GM18519 (cell line): ENCODE measurements around the gene SEPTIN3.

ENCODE experiments used
- ATAC-seq: cut with Tn5 transposase; IDR thresholded peaks from one replicate; pipeline ENCODE4 v1.9.1; 2021; ENCODE audit warnings: mild to moderate bottlenecking, moderate library complexity; ENCODE audit not compliant: unreplicated experiment, low FRiP score

Gene SEPTIN3, protein sequence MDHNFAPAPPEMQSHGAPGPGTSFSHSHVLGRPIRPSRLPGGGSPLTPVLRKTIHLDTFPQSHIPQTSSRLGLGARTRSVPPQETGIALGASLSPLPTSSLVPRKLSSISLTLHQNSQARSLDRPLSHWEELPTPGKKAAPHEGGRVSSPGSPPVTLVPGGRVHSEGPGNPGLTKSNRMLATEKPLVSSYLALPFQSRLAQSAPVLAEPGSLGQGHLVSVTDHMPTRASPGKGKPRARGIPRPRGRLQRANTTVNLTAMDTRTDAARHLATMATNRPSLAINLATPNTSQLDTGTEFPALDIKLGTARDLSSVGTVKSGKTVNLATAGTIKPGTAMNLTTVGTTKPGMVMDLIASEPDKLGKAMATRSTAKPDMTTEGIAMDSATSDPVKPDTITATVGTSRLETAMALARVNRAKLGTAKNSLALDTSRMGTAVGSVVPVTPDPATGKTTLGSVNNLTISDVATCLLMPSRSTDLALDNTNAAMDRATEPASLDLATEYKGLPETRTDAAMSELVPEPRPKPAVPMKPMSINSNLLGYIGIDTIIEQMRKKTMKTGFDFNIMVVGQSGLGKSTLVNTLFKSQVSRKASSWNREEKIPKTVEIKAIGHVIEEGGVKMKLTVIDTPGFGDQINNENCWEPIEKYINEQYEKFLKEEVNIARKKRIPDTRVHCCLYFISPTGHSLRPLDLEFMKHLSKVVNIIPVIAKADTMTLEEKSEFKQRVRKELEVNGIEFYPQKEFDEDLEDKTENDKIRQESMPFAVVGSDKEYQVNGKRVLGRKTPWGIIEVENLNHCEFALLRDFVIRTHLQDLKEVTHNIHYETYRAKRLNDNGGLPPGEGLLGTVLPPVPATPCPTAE

DNA sequence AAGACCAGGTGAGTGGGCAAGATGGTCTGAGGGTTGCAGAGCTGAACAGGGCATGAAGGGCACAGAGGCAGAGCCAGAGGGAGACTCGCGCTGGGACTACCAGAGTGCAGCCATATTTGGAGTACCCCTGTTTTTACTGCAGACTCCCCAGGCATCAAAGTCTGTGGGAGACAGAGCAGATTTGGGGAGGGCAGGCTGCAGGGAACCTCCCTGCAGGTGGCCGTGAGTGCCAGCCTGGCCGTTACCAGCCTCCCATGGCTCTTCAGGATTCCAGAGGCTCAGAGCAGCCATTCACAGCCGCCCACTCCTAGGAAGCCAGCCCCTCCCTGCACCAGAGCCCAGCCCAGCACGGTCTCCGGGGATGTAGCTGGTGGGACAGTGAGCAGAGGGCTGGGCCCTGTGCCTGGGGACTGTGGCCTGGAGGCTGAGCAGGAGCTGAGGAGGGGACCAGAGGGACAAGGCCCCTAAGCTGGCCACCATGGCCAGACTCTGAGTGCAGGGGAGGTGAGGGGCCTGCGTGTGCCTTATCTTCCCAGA lies at the start of gene SEPTIN3:
Gene SEPTIN3 (plus strand): TSS at position 334 of the 537 bp plus-strand sequence. CDS start 2,050 bp downstream, outside the sequence.
- ATAC-seq, result no peak

DNA sequence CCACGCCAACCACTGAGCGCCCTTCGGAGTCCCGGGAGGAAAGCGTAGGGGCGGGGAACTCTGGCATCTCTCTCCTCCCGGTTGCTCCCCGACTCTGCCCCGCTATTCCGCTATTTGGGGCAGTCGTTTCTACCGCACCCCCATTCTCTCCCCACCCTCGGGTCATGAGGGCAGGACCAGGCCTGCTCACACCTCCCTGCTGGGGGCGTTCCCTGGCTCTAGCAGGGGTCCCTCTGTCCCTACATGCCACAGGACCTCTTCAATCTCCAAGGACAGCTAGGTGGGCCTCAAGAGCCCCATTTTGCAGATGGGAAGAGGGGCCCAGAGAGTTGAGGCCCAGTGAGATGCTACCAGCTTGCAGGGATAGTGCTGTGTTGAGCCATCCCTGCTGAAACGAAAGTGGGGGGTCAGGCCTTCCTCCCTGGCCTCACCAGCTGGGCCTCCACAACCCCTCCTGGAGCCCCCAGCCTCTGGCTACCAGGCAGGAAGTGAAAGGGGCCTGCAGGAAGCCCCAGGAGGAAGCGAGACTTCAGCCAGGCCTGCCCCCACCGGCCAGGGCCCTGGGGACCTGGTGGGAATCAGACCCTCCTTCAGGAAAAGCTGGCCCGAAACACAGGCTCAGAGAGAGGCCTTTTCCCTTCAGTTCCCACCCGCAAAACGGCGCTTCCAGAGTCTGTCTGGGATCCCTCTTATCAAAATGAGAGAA lies 48.8 kb upstream of the SEPTIN3 start:
- ATAC-seq, result no peak

DNA sequence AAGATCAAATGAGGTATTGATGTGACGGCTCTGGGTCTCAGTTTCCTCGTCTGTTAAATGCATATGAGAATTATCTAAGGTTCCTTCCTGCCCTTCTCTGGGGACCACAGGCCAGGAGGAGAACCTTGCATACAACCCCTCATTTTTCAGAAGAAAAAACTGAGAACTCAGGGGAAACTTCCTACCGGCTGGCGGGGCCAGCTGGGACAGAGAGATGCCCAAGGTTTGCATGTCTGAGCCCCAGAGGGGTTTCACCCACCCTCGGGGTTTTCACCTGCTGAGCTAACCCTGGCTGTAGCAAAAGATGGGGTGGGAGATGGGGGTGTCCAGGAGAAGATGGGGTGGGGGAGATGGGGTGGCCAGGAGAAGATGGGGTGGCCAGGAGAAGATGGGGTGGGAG lies 46.9 kb upstream of the SEPTIN3 start:
- ATAC-seq, result no peak

DNA sequence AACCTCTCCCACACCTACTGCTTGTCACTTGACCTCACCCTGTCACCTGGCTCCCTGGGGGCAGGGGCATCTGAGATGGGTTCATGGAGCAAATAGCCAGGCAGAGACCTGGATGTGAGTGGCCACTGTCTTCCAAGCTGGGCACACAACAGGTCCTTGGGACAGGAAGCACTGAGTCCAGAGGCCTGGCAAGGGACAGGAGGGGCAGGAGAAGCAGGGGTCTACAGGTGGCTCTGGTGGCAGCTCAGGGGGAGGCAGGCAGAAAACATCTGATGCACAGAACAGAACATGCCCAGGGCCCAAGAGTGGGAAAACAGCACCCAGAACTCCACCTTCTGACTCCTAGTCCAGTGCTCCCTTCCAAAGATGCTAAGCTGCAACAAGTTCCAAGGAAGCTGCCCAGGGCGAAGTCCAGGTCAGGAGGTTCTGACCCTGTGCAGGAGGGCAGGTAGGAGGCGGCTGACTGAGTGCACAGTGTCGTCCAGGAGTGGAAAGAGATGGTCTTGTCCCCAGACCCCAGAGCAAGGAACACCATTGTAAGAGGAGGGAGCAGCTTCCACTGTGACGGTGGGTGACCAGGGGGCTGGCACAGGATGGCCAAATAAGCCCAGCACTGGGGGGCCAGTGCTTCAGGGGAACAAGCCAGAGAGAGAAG lies 46.2 kb upstream of the SEPTIN3 start:
- no peak for ATAC-seq

DNA sequence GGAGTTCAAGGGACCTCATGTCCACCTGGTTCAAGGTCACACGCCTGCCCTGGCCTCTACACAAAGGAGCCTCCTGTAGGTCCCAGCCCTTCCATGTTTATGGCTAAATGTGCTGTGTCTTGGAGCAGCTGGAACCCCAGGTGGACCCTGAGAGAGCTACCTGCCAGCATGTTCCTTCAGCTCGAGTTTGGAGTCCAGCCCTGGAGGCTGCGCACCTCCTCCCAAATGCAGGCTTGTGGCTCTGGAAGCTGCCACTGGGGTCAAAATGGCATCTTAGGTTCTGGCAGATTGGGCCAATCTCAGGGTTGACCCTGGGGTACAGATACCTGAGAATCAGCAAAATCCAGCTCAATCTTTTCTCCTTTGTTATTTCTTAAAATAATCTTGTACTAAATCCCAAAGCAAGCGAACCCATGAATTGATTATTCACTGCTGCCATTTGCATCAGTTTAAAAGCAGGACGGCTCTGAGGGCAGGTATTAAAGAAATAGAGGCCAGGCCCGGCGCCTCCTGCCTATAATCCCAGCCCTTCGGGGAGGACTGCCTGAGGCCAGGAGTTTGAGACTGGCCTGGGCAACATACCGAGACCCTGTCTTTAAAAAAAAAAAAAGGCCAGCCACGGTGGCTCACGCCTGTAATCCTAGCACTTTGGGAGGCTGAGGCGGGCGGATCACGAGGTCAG lies 45.5 kb upstream of the SEPTIN3 start:
- no peak for ATAC-seq

DNA sequence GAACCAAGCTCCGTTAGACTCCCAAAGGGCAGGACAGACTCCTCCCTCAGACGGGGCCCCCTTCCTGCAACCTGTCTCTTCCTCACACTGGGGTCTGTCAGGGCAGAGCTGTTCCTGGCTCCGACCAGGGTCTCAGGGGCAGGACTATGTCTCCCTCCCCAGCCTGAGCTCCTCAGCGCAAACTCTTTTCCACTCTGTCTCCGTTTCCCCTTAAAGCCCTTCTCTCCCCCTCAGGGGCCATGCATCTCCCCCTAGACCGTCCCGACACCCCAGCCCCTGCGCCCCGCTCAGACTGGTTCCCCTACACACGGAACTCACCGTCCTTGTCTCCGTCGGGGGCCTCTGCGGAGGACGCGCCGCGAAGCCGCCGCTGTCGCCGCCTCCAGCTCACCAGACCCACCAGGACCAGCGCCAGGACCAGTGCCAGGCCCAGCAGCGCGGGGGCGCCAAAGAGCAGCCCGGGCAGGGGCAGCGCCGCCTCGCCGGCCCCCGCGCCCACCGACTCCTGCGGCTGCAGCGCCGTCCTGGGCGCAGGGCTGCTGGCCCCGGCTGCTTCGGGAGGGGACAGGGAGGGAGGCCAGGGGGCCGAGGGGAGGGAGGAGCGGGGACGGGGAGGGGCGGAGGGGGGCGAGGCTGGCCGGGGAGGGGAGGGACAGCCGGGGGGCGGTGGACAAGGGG lies 43.3 kb upstream of the SEPTIN3 start:
- ATAC-seq, result no peak

DNA sequence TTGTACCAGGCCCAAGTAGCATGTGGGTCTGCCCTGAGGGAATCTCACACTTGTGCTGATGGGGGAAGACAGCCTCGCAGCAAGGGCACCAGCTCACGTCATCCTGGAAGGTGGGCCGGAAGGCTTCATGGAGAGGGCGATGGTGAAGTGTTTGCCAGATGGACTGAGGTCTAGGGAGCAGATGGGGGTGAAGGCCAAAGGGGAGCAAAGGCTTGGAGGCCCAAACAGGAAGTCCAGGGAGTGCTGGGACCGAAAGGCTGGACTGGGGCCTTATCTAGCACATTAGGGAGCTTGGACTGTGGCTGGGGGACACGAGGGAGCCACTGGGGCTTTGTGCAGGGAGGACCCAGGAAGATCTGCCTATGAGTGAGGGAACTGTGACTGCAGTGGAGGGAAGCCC lies 41.4 kb upstream of the SEPTIN3 start:
- no peak for ATAC-seq

DNA sequence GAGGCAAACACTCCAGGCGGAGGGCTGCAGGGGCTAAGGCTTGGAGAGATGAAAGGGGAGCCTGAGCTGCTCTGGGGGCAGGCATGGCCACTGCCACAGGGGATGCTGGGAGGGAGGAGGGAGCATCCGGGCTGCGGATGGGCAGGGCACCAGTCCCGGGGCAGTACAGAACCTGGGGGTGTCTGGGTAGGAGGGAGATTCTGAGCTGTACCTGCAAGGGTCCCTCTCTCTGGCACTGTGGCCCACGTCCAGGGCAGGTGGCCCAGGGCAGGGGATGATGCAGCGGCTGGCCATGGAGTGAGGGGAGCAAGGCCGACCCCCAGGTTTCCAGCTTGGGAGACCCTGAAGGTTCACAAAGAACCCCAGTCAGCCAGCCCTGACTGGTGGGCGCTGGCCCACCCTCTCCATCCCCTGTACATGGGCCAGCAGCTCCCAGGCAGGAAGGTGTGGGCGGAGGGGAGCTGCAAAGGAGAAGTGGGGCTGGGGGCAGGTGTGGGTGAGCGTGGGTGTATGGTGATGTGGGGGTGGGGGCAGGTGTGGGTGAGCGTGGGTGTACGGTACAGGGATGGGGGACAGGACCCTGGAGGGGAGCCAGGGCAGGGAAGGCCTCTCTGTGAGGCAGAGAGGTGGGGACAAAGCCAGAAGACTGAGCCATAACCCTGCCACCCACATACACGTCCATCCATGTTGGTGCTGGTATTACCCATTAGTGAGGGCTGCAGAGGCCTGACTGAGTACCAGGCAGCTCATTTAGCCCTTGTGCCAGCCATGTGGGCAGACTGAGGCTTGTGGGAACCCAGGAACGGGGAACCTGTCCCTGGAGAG lies 40.4 kb upstream of the SEPTIN3 start:
- ATAC-seq, result no peak

DNA sequence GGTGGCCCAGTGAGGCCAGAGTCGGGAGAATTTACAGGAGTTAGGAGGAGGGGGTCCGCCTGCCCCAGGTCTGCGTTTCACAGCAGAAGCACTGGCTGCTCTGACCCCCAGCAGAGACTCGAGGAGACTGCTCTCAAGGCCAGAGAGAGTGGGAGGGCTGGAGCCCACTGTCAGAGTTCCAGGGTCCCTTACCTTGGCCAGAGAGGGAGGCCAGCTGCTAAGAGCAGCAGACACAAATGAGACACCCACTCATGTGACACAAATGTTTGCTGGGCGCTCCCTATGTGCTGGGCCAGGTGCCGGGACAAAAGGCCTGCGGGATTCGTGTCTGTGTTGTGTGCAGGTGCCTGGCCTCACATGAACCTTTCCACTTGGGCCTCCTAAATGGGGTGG lies 39.8 kb upstream of the SEPTIN3 start:
- ATAC-seq, result no peak

DNA sequence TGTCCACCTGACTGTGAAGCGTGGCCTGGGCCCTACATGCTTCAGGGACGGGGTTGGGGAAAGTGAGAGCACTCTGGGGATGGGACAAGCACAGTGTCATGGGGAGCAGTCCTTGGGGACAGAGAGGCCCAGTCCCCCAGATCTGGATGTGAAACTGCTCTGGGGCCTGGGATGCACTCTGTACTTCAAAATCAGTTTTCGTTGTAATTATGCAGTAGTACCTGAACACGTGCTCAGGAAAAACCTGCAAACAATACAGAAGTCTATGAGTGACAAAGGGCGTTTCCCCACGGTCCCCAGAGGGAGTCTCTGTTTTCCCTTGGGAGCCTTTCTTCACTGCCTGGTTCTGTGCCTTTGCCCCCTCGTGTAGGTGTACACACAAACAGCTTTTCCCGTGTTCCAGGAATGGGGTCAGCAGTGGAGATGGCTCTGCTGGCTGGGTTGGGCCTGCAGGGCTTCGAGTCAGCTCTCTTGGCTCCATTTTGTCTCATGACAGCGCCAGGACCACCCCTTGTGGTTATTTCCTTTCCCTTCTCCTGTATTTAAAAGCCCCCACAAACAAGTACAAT lies 37.5 kb upstream of the SEPTIN3 start:
- ATAC-seq, result no peak

DNA sequence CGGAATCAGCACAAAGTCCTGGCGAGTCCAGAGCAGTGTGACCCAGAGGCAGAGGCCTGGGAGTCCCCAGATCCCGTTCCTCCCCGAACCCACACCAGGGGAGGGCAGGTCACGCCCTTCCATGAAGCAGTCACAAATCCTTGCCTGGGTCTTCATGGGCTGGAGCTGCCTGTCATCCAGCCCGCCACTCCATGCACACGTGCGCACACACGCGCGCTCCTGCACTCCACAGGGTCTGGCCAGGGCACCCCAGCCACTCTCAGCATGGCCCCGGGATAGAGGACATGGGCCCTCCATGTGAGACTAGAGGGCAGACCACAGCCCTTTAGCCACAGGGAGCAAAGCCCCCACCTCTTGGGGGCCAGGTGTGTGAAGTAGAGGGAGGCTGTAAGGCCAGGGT lies 36.9 kb upstream of the SEPTIN3 start:
- ATAC-seq, result no peak

DNA sequence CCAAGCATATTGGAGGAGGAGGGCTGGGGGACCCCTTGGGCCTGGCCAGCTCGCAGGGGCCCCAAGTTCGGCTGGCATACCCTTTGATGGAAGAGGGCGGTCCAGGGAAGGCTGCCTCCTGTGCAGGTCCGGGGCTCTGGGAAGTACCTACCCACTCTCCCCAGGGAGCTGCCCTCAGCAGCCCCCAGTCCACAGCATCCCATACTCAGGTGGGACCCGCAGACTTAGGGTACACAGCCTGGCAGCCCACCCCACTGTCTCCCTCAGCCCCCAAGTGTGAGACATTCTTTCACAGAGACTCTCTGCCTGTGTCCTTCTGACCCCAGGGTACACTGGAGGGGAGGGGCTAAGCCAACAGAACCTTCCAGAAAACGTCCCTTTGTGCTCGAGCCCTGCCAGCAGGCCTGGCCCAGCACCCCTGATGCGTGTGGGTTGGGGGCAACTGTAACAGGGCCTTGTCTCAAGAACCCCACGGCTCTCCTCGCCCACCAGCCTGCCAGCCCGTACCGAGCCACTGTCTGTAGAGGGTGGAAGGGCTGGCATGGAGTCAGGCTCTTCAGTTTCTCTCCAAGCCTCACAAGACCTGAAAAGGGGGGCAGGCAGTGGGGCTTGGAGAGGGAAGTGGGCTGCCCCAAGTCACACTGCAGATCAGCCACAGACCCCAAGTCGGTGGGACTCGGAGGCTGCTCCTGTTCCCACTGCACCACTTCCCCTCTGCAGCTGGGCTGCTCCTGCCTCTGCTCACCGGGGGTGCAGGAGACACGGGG lies 35.6 kb upstream of the SEPTIN3 start:
- no peak for ATAC-seq

DNA sequence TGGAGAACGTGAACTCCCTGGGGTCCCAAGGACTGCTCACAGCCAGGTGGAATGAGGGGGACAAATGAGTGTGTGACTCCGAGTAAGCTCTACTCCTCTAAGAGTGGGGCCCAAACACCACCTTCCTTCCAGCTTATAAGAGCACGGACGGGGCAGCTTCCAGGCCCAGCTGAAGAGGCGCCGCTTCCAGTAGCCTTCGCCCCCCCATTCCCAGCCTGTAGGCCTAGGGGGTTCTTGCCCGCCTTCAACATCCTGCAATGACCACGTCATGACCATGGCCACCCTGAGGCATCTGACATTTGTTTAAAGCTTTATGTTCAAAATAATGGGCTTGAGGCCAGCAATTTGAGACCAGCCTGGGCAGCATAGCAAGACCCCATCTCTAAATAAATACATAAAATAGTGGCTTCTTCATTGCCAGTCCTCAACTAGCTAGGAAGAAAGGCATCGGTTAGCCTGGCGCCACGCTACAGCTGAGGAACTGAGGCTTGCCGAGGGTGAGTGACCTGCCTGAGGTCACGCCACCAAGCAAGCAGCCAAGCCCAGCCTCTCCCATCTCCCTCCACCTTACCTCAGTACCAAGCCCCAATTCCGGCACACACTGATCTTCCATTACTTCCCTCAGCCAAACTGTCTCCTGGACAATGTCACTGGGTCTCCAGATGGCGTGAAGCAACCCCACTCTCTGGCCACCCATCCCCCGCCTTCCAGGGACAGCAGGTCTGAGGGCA lies 34.8 kb upstream of the SEPTIN3 start:
- ATAC-seq, result no peak

DNA sequence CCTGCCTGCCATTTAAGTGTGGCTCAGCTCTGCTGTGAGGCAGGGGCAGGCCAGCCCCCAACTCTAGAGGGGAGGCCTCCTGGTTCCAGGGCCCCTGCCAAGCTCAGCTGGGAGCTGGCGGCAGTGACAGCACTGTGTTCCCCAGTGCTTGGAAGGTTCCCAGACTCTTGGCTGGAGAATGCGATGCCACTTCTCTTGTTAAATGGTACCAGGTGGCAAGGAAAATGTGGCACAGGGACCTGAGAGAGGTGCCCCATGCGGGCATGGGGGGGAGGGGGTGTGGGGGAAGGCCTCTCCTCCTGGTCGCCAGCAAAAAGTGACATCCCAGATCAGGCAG lies 34.3 kb upstream of the SEPTIN3 start:
- no peak for ATAC-seq

DNA sequence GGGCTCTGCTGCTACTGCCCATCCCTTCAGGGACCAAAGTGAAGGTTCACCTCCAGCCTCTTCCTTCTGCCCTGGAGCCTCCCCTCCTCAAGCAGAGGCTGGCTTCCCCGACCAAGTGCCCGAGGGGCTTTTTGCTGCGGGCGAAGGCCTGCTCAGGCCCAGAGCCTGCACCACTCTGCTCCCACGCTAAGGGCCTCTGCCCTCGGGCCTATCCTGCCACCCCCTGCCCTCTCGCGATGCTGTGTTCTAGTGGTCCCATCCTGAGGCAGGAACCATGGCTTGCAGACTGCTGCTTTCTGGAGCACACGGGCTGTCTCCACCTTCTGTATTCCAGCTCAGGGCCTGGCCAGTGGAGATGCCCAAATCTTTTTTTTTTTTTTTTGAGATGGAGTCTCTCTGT lies 33.7 kb upstream of the SEPTIN3 start:
- no peak for ATAC-seq

DNA sequence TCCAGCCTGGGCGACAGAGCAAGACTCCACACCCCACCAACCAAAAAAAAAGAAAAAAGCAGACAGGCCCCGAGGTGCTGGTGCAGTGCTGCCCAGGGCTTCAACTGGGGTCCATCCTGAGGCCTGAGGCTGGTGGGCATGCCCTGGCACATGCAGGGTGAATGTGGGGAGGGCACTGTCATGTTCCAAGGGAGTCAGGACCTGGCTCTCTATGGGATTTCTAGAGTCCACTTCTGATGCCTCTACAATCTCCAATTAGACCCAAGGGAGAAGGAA lies 32.4 kb upstream of the SEPTIN3 start:
- no peak for ATAC-seq
